Neural crest cell (in vitro differentiated cells): ENCODE measurements around the gene FANCE. TPM values are rescaled to one million over a fixed set of nuclear protein-coding genes. Genes with fewer than 3 reads are reported as not detected.
A peak's percentile ranks its signal among the peaks of the same experiment; 100 is the strongest.

Experiments used
- DNase-seq: peaks from one replicate; pipeline ENCODE4 v3.0.0; 2021; ENCODE audit warnings: low read depth, mixed read lengths, low spot score
- H3K27ac Mint-ChIP-seq: one replicate; pipeline ENCODE4 v1.8.0; 2021; ENCODE audit warnings: mild to moderate bottlenecking, mixed read lengths; ENCODE audit not compliant: unreplicated experiment
- H3K27me3 Mint-ChIP-seq: 2 replicates; pipeline ENCODE4 v1.8.0; 2021; ENCODE audit warnings: low read depth, mild to moderate bottlenecking, mixed read lengths
- H3K36me3 Mint-ChIP-seq: 2 replicates; pipeline ENCODE4 v1.8.0; 2021; ENCODE audit warnings: low read depth, mild to moderate bottlenecking, mixed read lengths
- H3K4me1 Mint-ChIP-seq: 2 replicates; pipeline ENCODE4 v1.8.0; 2021; ENCODE audit warnings: mixed read lengths
- H3K4me3 Mint-ChIP-seq: one replicate; pipeline ENCODE4 v1.8.0; 2021; ENCODE audit warnings: mild to moderate bottlenecking, mixed read lengths
- H3K9me3 Mint-ChIP-seq: 2 replicates; pipeline ENCODE4 v1.8.0; 2021; ENCODE audit warnings: mixed read lengths
- total RNA-seq: library from RNA; stranded (reverse); gene quantifications from 2 replicates; pipeline ENCODE4 v1.2.1, GENCODE V29; 2021
- TF ChIP-seq, protein P1 (sequence below): fragments of 200-600 bp; sonication (generic); conservative IDR thresholded peaks from 2 replicates; pipeline ENCODE4 v1.5.0; 2021; ENCODE audit warnings: antibody characterized with exemption, mild to moderate bottlenecking

Gene FANCE
- total RNA-seq, 1 donor from 2014 or later: 20.4 TPM

DNA sequence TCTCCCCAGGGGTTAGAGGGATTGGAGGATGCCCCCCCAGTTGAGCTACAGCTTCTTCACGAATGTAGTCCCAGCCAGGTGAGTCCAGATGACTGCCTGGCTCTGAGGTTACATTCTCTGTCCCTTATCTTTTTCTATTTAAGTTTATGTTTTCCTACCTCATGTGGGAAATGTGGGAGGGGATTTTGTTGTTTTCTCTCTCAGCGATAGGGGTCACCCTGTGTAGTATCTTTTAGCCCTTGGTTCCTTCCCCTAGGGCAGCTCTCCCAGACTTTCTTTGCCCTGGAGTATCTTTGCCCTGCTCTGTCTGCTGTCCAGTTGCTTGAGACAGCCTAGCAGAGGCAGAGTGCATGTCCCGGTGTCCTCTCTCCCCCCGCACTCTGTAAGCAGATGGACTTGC, 5.8 kb downstream of the FANCE start:
- TF ChIP-seq, protein P1, sequence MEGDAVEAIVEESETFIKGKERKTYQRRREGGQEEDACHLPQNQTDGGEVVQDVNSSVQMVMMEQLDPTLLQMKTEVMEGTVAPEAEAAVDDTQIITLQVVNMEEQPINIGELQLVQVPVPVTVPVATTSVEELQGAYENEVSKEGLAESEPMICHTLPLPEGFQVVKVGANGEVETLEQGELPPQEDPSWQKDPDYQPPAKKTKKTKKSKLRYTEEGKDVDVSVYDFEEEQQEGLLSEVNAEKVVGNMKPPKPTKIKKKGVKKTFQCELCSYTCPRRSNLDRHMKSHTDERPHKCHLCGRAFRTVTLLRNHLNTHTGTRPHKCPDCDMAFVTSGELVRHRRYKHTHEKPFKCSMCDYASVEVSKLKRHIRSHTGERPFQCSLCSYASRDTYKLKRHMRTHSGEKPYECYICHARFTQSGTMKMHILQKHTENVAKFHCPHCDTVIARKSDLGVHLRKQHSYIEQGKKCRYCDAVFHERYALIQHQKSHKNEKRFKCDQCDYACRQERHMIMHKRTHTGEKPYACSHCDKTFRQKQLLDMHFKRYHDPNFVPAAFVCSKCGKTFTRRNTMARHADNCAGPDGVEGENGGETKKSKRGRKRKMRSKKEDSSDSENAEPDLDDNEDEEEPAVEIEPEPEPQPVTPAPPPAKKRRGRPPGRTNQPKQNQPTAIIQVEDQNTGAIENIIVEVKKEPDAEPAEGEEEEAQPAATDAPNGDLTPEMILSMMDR: no peak
- Mint-ChIP-seq H3K4me1 (peaks cover 26% of the 10 kb centered on the region), H3K4me3 (peak overlapping the region; percentile 9), H3K36me3 (peaks cover 14% of the 10 kb centered on the region), H3K27ac (no peak overlapping the region), H3K27me3 (no peaks in the 10 kb centered on the region), H3K9me3 (no peaks in the 10 kb centered on the region)
- no peak for DNase-seq

DNA sequence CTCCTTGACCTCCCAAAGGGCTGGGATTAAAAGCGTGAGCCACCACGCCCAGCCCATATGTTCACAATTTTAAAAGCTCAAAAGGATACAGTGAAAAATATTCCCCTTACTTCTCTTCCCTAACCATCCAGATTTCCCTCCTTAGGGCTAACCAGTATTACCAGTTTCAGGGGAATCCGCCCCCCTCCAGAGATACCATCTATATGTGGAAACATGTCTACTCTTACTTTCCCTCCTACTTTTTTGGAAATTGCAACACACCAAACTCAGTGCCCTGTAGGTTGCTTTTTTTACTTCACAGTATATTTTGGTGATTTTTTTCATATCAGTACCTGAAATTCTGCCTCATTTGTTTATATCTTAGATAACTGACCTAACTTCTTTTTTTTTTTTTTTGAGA, 9.1 kb downstream of the FANCE start:
- DNase-seq: no peak
- H3K4me3 Mint-ChIP-seq: peak overlapping the region; percentile 11
- H3K27me3 Mint-ChIP-seq: no peaks in the 10 kb centered on the region
- no peaks in the 10 kb centered on the region for H3K4me1 Mint-ChIP-seq
- TF ChIP-seq, protein P1: no peak
- H3K27ac Mint-ChIP-seq: no peak overlapping the region
- no peaks in the 10 kb centered on the region for H3K9me3 Mint-ChIP-seq
- peaks cover 14% of the 10 kb centered on the region for H3K36me3 Mint-ChIP-seq

DNA sequence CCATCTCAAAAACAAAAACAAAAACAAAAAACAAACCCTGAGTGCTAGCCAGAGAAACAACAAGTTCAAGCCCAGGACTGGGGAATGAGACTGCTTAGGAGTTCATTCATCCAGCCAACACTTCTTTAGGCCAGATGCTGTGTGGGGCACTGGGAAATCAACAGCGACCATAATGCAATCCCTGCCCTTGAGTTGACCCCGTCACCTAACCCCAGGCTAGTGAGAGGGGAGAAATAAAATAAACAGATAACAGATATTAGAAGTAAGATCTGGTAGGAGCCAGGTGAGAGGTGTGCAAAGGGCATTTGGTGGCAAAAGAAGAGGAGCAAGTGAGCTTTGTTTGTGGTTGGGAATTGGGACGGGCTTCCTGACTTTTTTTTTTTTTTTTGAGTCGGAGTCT, 11.2 kb downstream of the FANCE start:
- no peak for DNase-seq
- Mint-ChIP-seq H3K27me3 (peaks cover 6% of the 10 kb centered on the region), H3K4me3 (peak overlapping the region; percentile 39), H3K9me3 (no peaks in the 10 kb centered on the region), H3K36me3 (peaks cover 18% of the 10 kb centered on the region), H3K4me1 (peaks cover 9% of the 10 kb centered on the region), H3K27ac (no peak overlapping the region)
- TF ChIP-seq, protein P1: no peak

DNA sequence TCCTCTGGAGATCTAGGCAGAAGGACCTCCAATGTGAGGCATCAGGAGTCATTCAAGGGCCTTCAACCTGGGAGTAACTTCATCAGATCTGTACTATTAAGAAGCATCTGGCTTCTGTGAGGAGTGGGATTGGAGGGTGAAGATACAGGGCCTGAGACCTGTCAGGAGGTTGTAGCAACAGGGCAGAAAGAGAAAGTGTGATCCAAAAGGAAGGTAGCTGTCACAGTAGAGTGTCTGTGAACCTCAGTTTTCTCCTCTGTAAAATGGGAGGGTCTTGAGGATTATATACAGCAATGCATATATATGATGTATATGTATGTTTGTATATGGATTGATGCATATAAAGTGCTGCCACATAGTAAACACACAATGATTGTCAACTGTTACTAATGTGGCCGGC, 13.5 kb downstream of the FANCE start:
- TF ChIP-seq, protein P1: no peak
- Mint-ChIP-seq H3K4me3 (peak overlapping the region; percentile 76), H3K4me1 (peaks cover 24% of the 10 kb centered on the region), H3K27ac (no peak overlapping the region), H3K9me3 (no peaks in the 10 kb centered on the region), H3K27me3 (peaks cover 11% of the 10 kb centered on the region), H3K36me3 (peaks cover 31% of the 10 kb centered on the region)
- DNase-seq: no peak

DNA sequence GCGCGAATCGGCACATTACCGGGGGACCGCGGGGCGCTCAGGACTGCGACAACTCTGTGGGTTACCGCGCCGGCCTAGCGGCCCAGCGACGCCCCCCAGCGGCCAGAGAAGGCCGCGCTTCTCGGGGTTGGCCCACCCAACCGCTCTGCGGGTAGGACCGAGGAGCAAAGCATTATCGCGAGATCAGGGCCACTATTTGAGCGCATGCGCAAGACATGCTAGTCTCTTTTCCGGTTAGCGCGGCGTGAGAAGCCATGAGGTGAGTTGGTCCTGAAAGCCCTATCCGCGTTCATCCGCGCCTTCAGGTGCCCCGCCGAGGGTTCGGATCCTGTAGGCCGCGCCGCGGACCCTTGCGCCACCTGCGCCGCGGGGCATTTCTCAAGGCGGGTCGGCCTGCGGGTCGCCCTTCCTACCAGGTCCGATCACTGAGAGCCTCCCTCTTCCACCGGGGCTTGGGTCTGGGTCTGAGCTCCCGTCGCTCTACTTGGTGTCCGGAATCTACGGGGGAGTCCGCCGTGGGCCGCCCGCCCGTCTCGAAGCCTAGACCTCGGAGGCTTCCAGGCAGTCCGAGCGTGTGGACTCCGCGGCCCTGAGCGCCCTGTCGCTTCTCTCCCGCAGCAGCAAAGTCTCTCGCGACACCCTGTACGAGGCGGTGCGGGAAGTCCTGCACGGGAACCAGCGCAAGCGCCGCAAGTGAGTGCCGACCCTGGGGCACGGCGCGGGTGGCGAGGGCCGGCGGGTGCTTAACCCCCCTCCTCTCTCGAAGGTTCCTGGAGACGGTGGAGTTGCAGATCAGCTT, 16.2 kb downstream of the FANCE start, which contains the start of gene RPL10A:
TSS of gene RPL10A (plus strand) at position 221 of the 799 bp plus-strand sequence. CDS start at position 255, 34 bp downstream.
- H3K36me3 Mint-ChIP-seq: peaks cover 35% of the 10 kb centered on the region
- peaks cover 12% of the 10 kb centered on the region for H3K27me3 Mint-ChIP-seq
- TF ChIP-seq, protein P1: peak; percentile 98
- peak within 1 kb of the TSS; percentile 99 for H3K27ac Mint-ChIP-seq
- H3K9me3 Mint-ChIP-seq: no peaks in the 10 kb centered on the region
- peaks cover 43% of the 10 kb centered on the region for H3K4me1 Mint-ChIP-seq
- peak within 1 kb of the TSS; percentile 98 for H3K4me3 Mint-ChIP-seq
- DNase-seq: peak; percentile 92
